Fibroblast of lung (primary cell): ENCODE results near the gene GRHL1. TPM values are rescaled to one million over a fixed set of nuclear protein-coding genes. Genes with fewer than 3 reads are reported as not detected.
"Not testable (repeated sequence)": the region's sequence is repeated elsewhere in the genome, so short reads cannot be mapped to it uniquely, and the experiment has no call there.

Experiments
- DNase-seq, 2 donors: peaks; one replicate each; pipeline versions ENCODE4 v3.0.0 to v3.0.0-alpha.2; 2010; ENCODE audit warnings: low read depth in 2 of 2
- H2AFZ ChIP-seq: 2 replicates; pipeline ENCODE4 v1.5.1; 2012; ENCODE audit warnings: low read length, control low read depth, inconsistent platforms
- H3K27ac ChIP-seq: 2 replicates; pipeline ENCODE4 v1.5.1; 2011; ENCODE audit warnings: low read length, control low read depth; ENCODE audit not compliant: insufficient read depth
- H3K27me3 ChIP-seq: 2 replicates; pipeline ENCODE4 v1.5.1; 2011; ENCODE audit warnings: mild to moderate bottlenecking, low read length; ENCODE audit not compliant: control insufficient read depth, insufficient read depth
- H3K36me3 ChIP-seq: 2 replicates; pipeline ENCODE4 v1.5.1; 2011; ENCODE audit warnings: low read length; ENCODE audit not compliant: control insufficient read depth, insufficient read depth
- H3K4me1 ChIP-seq: 2 replicates; pipeline ENCODE4 v1.5.1; 2011; ENCODE audit warnings: low read length; ENCODE audit not compliant: control insufficient read depth, insufficient read depth; ENCODE audit errors: extremely low read depth
- H3K4me2 ChIP-seq: 2 replicates; pipeline ENCODE4 v1.5.1; 2011; ENCODE audit warnings: low read length, control low read depth; ENCODE audit not compliant: insufficient read depth; ENCODE audit errors: extremely low read depth
- H3K4me3 ChIP-seq, 4 experiments: fragments of 200-600 bp in 1 of 4; sonication (generic) in 1 of 4; replicated peaks in 1 of 4; 2 replicates each; pipeline ENCODE4 v1.5.1; 2011 to 2016; ENCODE audit warnings: low read length in 4 of 4, low read depth in 3 of 4, mild to moderate bottlenecking in 3 of 4, control low read depth in 2 of 4, inconsistent platforms in 1 of 4, mixed read lengths in 1 of 4; ENCODE audit not compliant: insufficient read depth in 1 of 4; ENCODE audit errors: control extremely low read depth in 1 of 4
- H3K79me2 ChIP-seq: 2 replicates; pipeline ENCODE4 v1.5.1; 2012; ENCODE audit warnings: mild to moderate bottlenecking, low read length, inconsistent platforms; ENCODE audit not compliant: control insufficient read depth, insufficient read depth
- H3K9ac ChIP-seq: 2 replicates; pipeline ENCODE4 v1.5.1; 2011; ENCODE audit warnings: mild to moderate bottlenecking, low read length, control low read depth; ENCODE audit not compliant: insufficient read depth
- H3K9me3 ChIP-seq: 2 replicates; pipeline ENCODE4 v1.5.1; 2012; ENCODE audit warnings: low read depth, low read length; ENCODE audit not compliant: control insufficient read depth, insufficient read depth
- H4K20me1 ChIP-seq: 2 replicates; pipeline ENCODE4 v1.5.1; 2011; ENCODE audit warnings: low read length; ENCODE audit not compliant: control insufficient read depth, insufficient read depth; ENCODE audit errors: extremely low read depth
- EZH2 ChIP-seq: IDR thresholded peaks from 2 replicates; pipeline ENCODE4 v1.5.1; 2012; ENCODE audit warnings: low read length, control low read depth, mild to moderate bottlenecking; ENCODE audit errors: missing control alignments
- polyA plus RNA-seq, 2 donors: library from polyadenylated mRNA; depleted of rRNA in 1 of 2; stranded (reverse) in 1 of 2; unstranded in 1 of 2; fragments of >200 nt; gene quantifications; 2 replicates each; pipeline ENCODE4 v1.2.1, GENCODE V29; 2011 to 2012; ENCODE audit warnings: missing spikeins in 1 of 2
- total RNA-seq: library from RNA; depleted of rRNA; stranded (reverse); fragments of >200 nt; gene quantifications from 2 replicates; pipeline ENCODE4 v1.2.1, GENCODE V29; 2014
- TF ChIP-seq, protein P1 (sequence below), 2 donors: IDR thresholded peaks in 1 of 2; conservative IDR thresholded peaks in 1 of 2; 1 replicate in 1 of 2; 2 replicates in 1 of 2; pipeline ENCODE4 v1.5.1; 2011 to 2012; ENCODE audit warnings: low read length in 2 of 2, control low read depth in 1 of 2, inconsistent platforms in 1 of 2, low read depth in 1 of 2, mild to moderate bottlenecking in 1 of 2

Gene GRHL1
- total and polyA plus RNA-seq, 2 donors (not counting 1 experiment from before 2014, with no cell fraction given), result 0.65 to 0.99 TPM

DNA sequence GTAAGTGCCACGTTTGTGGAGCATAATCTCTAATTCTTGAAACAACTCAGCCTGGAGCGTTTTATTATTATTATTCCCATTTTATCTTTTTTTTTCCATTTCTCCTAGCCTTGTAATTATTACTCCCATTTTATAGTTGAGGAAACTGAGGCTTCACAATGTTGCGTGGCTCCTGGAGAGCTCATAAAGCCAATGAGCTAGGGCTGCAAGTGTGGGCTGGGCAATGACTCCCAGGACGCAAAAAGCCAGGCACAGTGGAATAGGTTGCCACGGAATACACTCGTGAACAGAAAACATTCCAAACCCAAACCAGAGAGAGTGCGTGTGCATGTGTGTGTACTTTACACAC is 78.4 kb downstream of the GRHL1 start:
- no peak overlapping the region for H3K27ac ChIP-seq
- H3K9me3 ChIP-seq, result no peaks in the 10 kb centered on the region
- no peak for DNase-seq
- no peak for TF ChIP-seq EZH2
- TF ChIP-seq, protein P1, sequence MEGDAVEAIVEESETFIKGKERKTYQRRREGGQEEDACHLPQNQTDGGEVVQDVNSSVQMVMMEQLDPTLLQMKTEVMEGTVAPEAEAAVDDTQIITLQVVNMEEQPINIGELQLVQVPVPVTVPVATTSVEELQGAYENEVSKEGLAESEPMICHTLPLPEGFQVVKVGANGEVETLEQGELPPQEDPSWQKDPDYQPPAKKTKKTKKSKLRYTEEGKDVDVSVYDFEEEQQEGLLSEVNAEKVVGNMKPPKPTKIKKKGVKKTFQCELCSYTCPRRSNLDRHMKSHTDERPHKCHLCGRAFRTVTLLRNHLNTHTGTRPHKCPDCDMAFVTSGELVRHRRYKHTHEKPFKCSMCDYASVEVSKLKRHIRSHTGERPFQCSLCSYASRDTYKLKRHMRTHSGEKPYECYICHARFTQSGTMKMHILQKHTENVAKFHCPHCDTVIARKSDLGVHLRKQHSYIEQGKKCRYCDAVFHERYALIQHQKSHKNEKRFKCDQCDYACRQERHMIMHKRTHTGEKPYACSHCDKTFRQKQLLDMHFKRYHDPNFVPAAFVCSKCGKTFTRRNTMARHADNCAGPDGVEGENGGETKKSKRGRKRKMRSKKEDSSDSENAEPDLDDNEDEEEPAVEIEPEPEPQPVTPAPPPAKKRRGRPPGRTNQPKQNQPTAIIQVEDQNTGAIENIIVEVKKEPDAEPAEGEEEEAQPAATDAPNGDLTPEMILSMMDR (conservative IDR thresholded peaks at IDR 0.05 in 1 of 2, IDR thresholded peaks at IDR 0.05 in 1 of 2; ENCODE audit: low read depth in 1 of 2, low read length in 2 of 2), result no peak
- no peak overlapping the region for H2AFZ ChIP-seq
- no peaks in the 10 kb centered on the region for H3K36me3 ChIP-seq
- no peaks in the 10 kb centered on the region for H3K79me2 ChIP-seq
- no peak overlapping the region for H3K9ac ChIP-seq
- no peak overlapping the region for H3K4me2 ChIP-seq
- H3K4me3 ChIP-seq, result no peak overlapping the region
- H4K20me1 ChIP-seq, result no peaks in the 10 kb centered on the region
- H3K4me1 ChIP-seq, result no peaks in the 10 kb centered on the region
- no peaks in the 10 kb centered on the region for H3K27me3 ChIP-seq

DNA sequence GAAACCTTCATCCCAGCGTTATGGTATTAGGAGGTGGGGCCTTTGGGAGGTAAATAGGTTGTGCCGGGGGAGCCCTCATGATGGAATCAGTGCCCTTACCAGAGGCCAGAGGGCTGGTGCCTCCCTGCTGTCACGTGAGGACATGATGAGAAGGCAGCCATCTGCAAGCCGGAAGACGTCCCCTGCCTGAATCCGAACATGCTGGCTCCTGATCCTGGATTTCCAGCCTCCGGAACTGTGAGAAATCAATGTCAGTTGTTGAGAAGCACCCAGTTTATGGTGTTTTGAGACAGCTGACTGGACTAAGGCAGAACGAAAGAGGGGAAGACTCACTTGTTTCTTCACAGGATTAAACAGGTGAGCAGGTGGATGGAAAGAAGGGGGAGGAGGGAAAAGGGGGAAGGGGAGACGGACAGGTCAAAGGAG is 78.8 kb downstream of the GRHL1 start:
- Histone ChIP-seq H3K4me3 (no peak overlapping the region), H3K4me2 (no peak overlapping the region), H3K79me2 (no peaks in the 10 kb centered on the region), H3K4me1 (no peaks in the 10 kb centered on the region), H4K20me1 (no peaks in the 10 kb centered on the region), H3K27me3 (peaks cover 2% of the 10 kb centered on the region), H2AFZ (no peak overlapping the region), H3K27ac (no peak overlapping the region), H3K9ac (no peak overlapping the region), H3K9me3 (no peaks in the 10 kb centered on the region), H3K36me3 (no peaks in the 10 kb centered on the region)
- DNase-seq, result no peak
- TF ChIP-seq, protein P1 (conservative IDR thresholded peaks at IDR 0.05 in 1 of 2, IDR thresholded peaks at IDR 0.05 in 1 of 2; ENCODE audit: low read depth in 1 of 2, low read length in 2 of 2), result no peak

DNA sequence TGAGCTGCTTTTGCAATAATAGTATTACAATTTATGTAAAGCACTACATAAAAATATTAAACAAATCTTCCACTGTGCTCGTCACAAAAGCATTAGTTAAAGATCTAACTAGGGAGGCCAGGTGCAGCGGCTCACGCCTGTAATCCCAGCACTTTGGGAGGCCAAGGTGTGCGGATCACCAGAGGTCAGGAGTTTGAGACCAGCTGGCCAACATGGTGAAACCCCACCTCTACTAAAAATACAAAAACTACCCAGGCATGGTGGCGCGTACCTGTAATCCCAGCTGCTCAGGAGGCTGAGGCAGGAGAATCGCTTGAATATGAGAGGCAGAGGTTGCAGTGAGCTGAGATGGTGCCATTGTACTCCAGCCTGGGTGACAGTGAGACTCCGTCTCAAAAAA is 79.3 kb downstream of the GRHL1 start:
- H3K9me3 ChIP-seq, H3K79me2 ChIP-seq, H3K4me2 ChIP-seq, H4K20me1 ChIP-seq, H3K36me3 ChIP-seq, DNase-seq, H3K27me3 ChIP-seq, H3K27ac ChIP-seq, H3K4me1 ChIP-seq, H3K9ac ChIP-seq, H2AFZ ChIP-seq, H3K4me3 ChIP-seq: not testable (repeated sequence)
